Ovary (tissue), 3 donors: ENCODE data around the gene COG5.

ENCODE experiments used
- CTCF ChIP-seq, 3 donors: fragments of 450-650 bp in 2 of 3; fragments of 200-600 bp in 1 of 3; IDR thresholded peaks; one replicate each; pipeline versions ENCODE4 v1.5.1 to v1.8.0; 2016 to 2022; ENCODE audit warnings: antibody characterized with exemption in 3 of 3, mild to moderate bottlenecking in 1 of 3
- EP300 ChIP-seq: sonication (generic); formaldehyde crosslinking; IDR thresholded peaks from one replicate; pipeline ENCODE4 v1.6.1; 2017; ENCODE audit warnings: antibody characterized with exemption
- POLR2A ChIP-seq: fragments of 450-650 bp; IDR thresholded peaks from one replicate; pipeline ENCODE4 v1.6.1; 2017; ENCODE audit warnings: antibody characterized with exemption, mild to moderate bottlenecking, moderate library complexity
- donor health status: DM: no; HTN: no; CAD: no.

- TF ChIP-seq EP300 (no peak), POLR2A (no peak), CTCF (IDR thresholded peaks at IDR 0.05) (no peak)
Measured at GRCh38 chr7:107597582-107597916, 33.8 kb upstream of the COG5 start.
